HepG2 (cell line): Measurements from ENCODE around the gene TCAF1. TPM values are rescaled to one million over a fixed set of nuclear protein-coding genes. Genes with fewer than 3 reads are reported as not detected.
A peak's percentile ranks its signal among the peaks of the same experiment; 100 is the strongest.

Experiments
- ARNT2 ChIP-seq: sonication (generic); formaldehyde crosslinking; IDR thresholded peaks from 2 replicates; pipeline ENCODE4 v1.8.0; 2022; ENCODE audit warnings: mild to moderate bottlenecking, low read depth, missing genetic modification reagents, moderate library complexity
- ETV6 ChIP-seq: sonication (generic); formaldehyde crosslinking; conservative IDR thresholded peaks from 2 replicates; pipeline ENCODE4 v1.4.0; 2020; ENCODE audit warnings: missing genetic modification reagents
- HCFC1 ChIP-seq: fragments of 150-350 bp; IDR thresholded peaks from 2 replicates; pipeline ENCODE4 v1.6.1; 2014; ENCODE audit warnings: low read depth, low read length
- KAT8 ChIP-seq: IDR thresholded peaks from 2 replicates; pipeline ENCODE4 v1.6.1; 2016; ENCODE audit warnings: missing genetic modification reagents, missing compliant biosample characterization
- MED8 ChIP-seq: sonication (generic); formaldehyde crosslinking; IDR thresholded peaks from 2 replicates; pipeline ENCODE4 v1.8.1; 2023; ENCODE audit warnings: mild to moderate bottlenecking, missing genetic modification reagents; ENCODE audit not compliant: insufficient replicate concordance
- ZNF225 ChIP-seq: sonication (generic); formaldehyde crosslinking; IDR thresholded peaks from 2 replicates; pipeline ENCODE4 v1.4.0; 2020; ENCODE audit warnings: mild to moderate bottlenecking, missing genetic modification reagents
- ZNF292 ChIP-seq: sonication (generic); formaldehyde crosslinking; IDR thresholded peaks from 2 replicates; pipeline ENCODE4 v1.8.1; 2022; ENCODE audit warnings: mild to moderate bottlenecking, low read depth, missing genetic modification reagents, borderline replicate concordance
- ZNF589 ChIP-seq: sonication (generic); formaldehyde crosslinking; conservative IDR thresholded peaks from 2 replicates; pipeline ENCODE4 v1.8.0; 2022; ENCODE audit warnings: mild to moderate bottlenecking, moderate library complexity, missing genetic modification reagents
- ZNF792 ChIP-seq: IDR thresholded peaks from 2 replicates; pipeline ENCODE4 v1.6.1; 2016
- ZSCAN20 ChIP-seq: sonication (generic); formaldehyde crosslinking; IDR thresholded peaks from 2 replicates; pipeline ENCODE4 v1.4.0; 2020; ENCODE audit warnings: missing genetic modification reagents, mild to moderate bottlenecking, borderline replicate concordance
- polyA plus RNA-seq, 8 experiments: library from polyadenylated mRNA; depleted of rRNA in 3 of 8; stranded (reverse) in 7 of 8; unstranded in 1 of 8; fragments of >200 nt; fragmentation: Illumina TruSeq in 4 of 8; extraction: Trizol in 4 of 8; gene quantifications; 2 replicates each; pipeline versions ENCODE4 v1.2.1 to v1.2.3, GENCODE V29; 2011 to 2016; ENCODE audit warnings: low read depth in 4 of 8, missing spikeins in 1 of 8, mixed read lengths in 1 of 8; ENCODE audit not compliant: insufficient read depth in 1 of 8
- total RNA-seq, 5 experiments: library from RNA; depleted of rRNA; stranded (reverse); fragments of >200 nt; fragmentation: Illumina TruSeq; extraction: Trizol; gene quantifications; 2 replicates each; pipeline ENCODE4 v1.2.3, GENCODE V29; 2016; ENCODE audit warnings: low read depth in 1 of 5
- TF ChIP-seq, protein P1 (sequence below), 2 experiments: sonication (generic) in 1 of 2; formaldehyde crosslinking in 1 of 2; IDR thresholded peaks; 2 replicates each; pipeline versions ENCODE4 v1.6.1 to v1.9.0; 2014 to 2022; ENCODE audit warnings: antibody characterized with exemption in 1 of 2, borderline replicate concordance in 1 of 2, inconsistent platforms in 1 of 2, low read depth in 1 of 2, missing genetic modification reagents in 1 of 2
- TF ChIP-seq, protein P2 (sequence below): sonication (generic); formaldehyde crosslinking; IDR thresholded peaks from one replicate; pipeline ENCODE4 v1.5.1; 2020; ENCODE audit warnings: mild to moderate bottlenecking, missing genetic modification reagents; ENCODE audit errors: not compliant biosample characterization
- TF ChIP-seq, protein P3 (sequence below): sonication (generic); formaldehyde crosslinking; IDR thresholded peaks from 2 replicates; pipeline ENCODE4 v1.4.0; 2020; ENCODE audit warnings: mild to moderate bottlenecking, missing genetic modification reagents

The TCAF1 gene
- total and polyA plus RNA-seq, 2 of the 13 experiments (the other 11 are each of a cell fraction or from before 2014, with no cell fraction given): 36.2 to 101 TPM

DNA sequence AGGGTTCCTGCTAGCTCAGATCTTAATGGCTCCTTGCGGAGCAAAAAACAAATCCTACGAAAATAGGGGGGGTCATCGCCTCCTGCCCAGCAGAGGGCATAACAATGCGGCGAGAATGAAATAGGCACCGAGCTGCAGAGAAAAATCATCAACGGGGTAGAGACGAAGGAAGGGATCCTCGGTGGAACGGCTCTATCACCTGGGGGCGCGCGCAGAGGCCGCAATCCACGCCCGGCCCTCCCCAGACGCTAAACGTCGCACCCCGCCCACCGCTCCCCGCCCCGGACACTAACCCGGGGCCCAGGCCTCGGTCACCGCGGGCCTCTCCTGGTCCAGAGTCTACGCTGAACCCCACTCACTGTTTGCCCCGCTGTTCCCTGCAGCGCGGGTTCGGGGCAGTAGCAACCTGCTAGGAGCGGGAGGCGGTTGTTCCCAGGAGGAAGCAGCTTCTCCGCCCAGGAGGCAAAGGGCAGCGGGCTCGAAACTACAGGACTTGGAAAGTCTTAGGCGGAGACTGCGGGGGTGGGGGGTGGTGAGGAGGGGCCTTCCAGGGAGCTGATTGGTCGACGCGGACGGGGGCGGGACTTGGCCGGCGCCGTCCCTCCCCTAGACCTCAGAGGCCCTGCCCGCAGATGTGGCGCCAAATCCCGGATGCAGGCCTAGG, at the start of gene TCAF1 (continued):
- TF ChIP-seq, protein P1, sequence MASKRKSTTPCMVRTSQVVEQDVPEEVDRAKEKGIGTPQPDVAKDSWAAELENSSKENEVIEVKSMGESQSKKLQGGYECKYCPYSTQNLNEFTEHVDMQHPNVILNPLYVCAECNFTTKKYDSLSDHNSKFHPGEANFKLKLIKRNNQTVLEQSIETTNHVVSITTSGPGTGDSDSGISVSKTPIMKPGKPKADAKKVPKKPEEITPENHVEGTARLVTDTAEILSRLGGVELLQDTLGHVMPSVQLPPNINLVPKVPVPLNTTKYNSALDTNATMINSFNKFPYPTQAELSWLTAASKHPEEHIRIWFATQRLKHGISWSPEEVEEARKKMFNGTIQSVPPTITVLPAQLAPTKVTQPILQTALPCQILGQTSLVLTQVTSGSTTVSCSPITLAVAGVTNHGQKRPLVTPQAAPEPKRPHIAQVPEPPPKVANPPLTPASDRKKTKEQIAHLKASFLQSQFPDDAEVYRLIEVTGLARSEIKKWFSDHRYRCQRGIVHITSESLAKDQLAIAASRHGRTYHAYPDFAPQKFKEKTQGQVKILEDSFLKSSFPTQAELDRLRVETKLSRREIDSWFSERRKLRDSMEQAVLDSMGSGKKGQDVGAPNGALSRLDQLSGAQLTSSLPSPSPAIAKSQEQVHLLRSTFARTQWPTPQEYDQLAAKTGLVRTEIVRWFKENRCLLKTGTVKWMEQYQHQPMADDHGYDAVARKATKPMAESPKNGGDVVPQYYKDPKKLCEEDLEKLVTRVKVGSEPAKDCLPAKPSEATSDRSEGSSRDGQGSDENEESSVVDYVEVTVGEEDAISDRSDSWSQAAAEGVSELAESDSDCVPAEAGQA (IDR thresholded peaks at IDR 0.05; ENCODE audit: low read depth): no peak
- TF ChIP-seq, protein P1 (CRISPR knock-in tag; IDR thresholded peaks at IDR 0.05; ENCODE audit: borderline replicate concordance): no peak
- peak; percentile 80; the same call in 1 of the 2 replicates for TF ChIP-seq ARNT2 (CRISPR knock-in tag)
- peak; percentile 80; the same call in 1 of the 2 replicates for TF ChIP-seq ETV6 (CRISPR knock-in tag)
- peak; percentile 93 for TF ChIP-seq MED8 (CRISPR knock-in tag)
- TF ChIP-seq, protein P2, sequence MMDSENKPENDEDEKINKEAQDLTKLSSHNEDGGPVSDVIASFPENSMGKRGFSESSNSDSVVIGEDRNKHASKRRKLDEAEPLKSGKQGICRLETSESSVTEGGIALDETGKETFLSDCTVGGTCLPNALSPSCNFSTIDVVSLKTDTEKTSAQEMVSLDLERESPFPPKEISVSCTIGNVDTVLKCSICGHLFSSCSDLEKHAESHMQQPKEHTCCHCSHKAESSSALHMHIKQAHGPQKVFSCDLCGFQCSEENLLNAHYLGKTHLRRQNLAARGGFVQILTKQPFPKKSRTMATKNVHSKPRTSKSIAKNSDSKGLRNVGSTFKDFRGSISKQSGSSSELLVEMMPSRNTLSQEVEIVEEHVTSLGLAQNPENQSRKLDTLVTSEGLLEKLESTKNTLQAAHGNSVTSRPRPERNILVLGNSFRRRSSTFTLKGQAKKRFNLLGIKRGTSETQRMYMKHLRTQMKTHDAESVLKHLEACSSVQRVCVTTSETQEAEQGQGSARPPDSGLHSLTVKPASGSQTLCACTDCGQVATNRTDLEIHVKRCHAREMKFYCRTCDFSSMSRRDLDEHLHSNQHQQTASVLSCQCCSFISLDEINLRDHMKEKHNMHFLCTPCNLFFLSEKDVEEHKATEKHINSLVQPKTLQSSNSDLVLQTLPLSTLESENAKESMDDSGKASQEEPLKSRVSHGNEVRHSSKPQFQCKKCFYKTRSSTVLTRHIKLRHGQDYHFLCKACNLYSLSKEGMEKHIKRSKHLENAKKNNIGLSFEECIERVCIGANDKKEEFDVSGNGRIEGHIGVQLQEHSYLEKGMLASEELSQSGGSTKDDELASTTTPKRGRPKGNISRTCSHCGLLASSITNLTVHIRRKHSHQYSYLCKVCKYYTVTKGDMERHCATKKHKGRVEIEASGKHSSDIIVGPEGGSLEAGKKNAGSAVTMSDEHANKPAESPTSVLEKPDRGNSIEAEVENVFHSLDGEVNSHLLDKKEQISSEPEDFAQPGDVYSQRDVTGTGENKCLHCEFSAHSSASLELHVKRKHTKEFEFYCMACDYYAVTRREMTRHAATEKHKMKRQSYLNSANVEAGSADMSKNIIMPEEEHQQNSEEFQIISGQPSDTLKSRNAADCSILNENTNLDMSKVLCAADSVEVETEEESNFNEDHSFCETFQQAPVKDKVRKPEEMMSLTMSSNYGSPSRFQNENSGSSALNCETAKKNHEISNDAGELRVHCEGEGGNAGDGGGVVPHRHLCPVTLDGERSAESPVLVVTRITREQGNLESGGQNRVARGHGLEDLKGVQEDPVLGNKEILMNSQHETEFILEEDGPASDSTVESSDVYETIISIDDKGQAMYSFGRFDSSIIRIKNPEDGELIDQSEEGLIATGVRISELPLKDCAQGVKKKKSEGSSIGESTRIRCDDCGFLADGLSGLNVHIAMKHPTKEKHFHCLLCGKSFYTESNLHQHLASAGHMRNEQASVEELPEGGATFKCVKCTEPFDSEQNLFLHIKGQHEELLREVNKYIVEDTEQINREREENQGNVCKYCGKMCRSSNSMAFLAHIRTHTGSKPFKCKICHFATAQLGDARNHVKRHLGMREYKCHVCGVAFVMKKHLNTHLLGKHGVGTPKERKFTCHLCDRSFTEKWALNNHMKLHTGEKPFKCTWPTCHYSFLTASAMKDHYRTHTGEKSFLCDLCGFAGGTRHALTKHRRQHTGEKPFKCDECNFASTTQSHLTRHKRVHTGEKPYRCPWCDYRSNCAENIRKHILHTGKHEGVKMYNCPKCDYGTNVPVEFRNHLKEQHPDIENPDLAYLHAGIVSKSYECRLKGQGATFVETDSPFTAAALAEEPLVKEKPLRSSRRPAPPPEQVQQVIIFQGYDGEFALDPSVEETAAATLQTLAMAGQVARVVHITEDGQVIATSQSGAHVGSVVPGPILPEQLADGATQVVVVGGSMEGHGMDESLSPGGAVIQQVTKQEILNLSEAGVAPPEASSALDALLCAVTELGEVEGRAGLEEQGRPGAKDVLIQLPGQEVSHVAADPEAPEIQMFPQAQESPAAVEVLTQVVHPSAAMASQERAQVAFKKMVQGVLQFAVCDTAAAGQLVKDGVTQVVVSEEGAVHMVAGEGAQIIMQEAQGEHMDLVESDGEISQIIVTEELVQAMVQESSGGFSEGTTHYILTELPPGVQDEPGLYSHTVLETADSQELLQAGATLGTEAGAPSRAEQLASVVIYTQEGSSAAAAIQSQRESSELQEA (CRISPR knock-in tag): peak; percentile 57
- TF ChIP-seq ZSCAN20 (CRISPR knock-in tag): no peak
- TF ChIP-seq ZNF589 (CRISPR knock-in tag): peak; percentile 17; the same call in 1 of the 2 replicates
- TF ChIP-seq, protein P3, sequence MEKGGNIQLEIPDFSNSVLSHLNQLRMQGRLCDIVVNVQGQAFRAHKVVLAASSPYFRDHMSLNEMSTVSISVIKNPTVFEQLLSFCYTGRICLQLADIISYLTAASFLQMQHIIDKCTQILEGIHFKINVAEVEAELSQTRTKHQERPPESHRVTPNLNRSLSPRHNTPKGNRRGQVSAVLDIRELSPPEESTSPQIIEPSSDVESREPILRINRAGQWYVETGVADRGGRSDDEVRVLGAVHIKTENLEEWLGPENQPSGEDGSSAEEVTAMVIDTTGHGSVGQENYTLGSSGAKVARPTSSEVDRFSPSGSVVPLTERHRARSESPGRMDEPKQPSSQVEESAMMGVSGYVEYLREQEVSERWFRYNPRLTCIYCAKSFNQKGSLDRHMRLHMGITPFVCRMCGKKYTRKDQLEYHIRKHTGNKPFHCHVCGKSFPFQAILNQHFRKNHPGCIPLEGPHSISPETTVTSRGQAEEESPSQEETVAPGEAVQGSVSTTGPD (CRISPR knock-in tag): no peak
- peak; percentile 56 for TF ChIP-seq ZNF792
- TF ChIP-seq KAT8 (CRISPR knock-in tag): peak; percentile 76; the same call in 1 of the 2 replicates
- TF ChIP-seq ZNF225 (CRISPR knock-in tag): no peak
- TF ChIP-seq HCFC1: no peak
- TF ChIP-seq ZNF292 (CRISPR knock-in tag): peak; percentile 94
